OCI-LY1 (cell line): ENCODE data around the gene ADGRG7.

Experiments
- H2AFZ ChIP-seq: fragments of 200-600 bp; sonication (generic), shearing (Covaris generic); 2 replicates; pipeline ENCODE4 v1.6.0; 2014; ENCODE audit warnings: antibody characterized with exemption, mild to moderate bottlenecking, low read length
- H3F3A ChIP-seq: fragments of 200-600 bp; sonication (generic), shearing (Covaris generic); 2 replicates; pipeline ENCODE4 v1.6.0; 2014; ENCODE audit warnings: mild to moderate bottlenecking, antibody characterized with exemption, low read length, moderate library complexity; ENCODE audit not compliant: insufficient read depth
- H3K27ac ChIP-seq: fragments of 200-600 bp; sonication (generic); 2 replicates; pipeline ENCODE4 v1.5.1; 2014; ENCODE audit warnings: low read length, mixed run types, mild to moderate bottlenecking, low read depth; ENCODE audit not compliant: poor library complexity, severe bottlenecking
- H3K27me3 ChIP-seq: fragments of 200-600 bp; sonication (generic); 2 replicates; pipeline ENCODE4 v1.6.0; 2014; ENCODE audit warnings: antibody characterized with exemption, mild to moderate bottlenecking, low read length, moderate library complexity; ENCODE audit not compliant: insufficient read depth
- H3K36me3 ChIP-seq: fragments of 200-600 bp; sonication (generic); 2 replicates; pipeline ENCODE4 v1.6.1; 2014; ENCODE audit warnings: mild to moderate bottlenecking, antibody characterized with exemption, low read length, moderate library complexity, mixed read lengths; ENCODE audit not compliant: insufficient read depth
- H3K4me1 ChIP-seq: fragments of 200-600 bp; sonication (generic); 2 replicates; pipeline ENCODE4 v1.5.1; 2014; ENCODE audit warnings: mild to moderate bottlenecking, low read length, moderate library complexity; ENCODE audit not compliant: insufficient read depth, severe bottlenecking
- H3K4me2 ChIP-seq: fragments of 200-600 bp; sonication (generic), shearing (Covaris generic); 2 replicates; pipeline ENCODE4 v1.6.1; 2014; ENCODE audit warnings: low read length
- H3K4me3 ChIP-seq: fragments of 200-600 bp; sonication (generic); 2 replicates; pipeline ENCODE4 v1.5.1; 2014; ENCODE audit warnings: low read length, low read depth, mild to moderate bottlenecking, mixed read lengths; ENCODE audit not compliant: poor library complexity, severe bottlenecking
- H3K79me2 ChIP-seq: fragments of 200-600 bp; shearing (Covaris generic); 2 replicates; pipeline ENCODE4 v1.6.1; 2016; ENCODE audit warnings: mixed run types, low read length, mixed read lengths; ENCODE audit not compliant: insufficient read depth
- H3K9ac ChIP-seq: fragments of 200-600 bp; sonication (generic), shearing (Covaris generic); 2 replicates; pipeline ENCODE4 v1.6.1; 2014; ENCODE audit warnings: mild to moderate bottlenecking, low read length, mixed read lengths
- H3K9me2 ChIP-seq: fragments of 200-600 bp; sonication (generic), shearing (Covaris generic); 2 replicates; pipeline ENCODE4 v1.6.1; 2014; ENCODE audit warnings: low read depth, mild to moderate bottlenecking, low read length, mixed read lengths
- H3K9me3 ChIP-seq: fragments of 200-600 bp; shearing (Covaris generic); 2 replicates; pipeline ENCODE4 v1.6.1; 2014; ENCODE audit warnings: low read length, mixed read lengths
- H4K20me1 ChIP-seq: fragments of 200-600 bp; sonication (generic), shearing (Covaris generic); 2 replicates; pipeline ENCODE4 v1.6.0; 2016; ENCODE audit warnings: mild to moderate bottlenecking, low read length; ENCODE audit not compliant: insufficient read depth
- CTCF ChIP-seq: fragments of 200-600 bp; sonication (generic), shearing (Covaris generic); IDR thresholded peaks from 2 replicates; pipeline ENCODE4 v1.5.1; 2017; ENCODE audit warnings: mild to moderate bottlenecking, antibody characterized with exemption, low read length, moderate library complexity, mixed read lengths
- EZH2 ChIP-seq: fragments of 200-600 bp; sonication (generic), shearing (Covaris generic); IDR thresholded peaks from 2 replicates; pipeline ENCODE4 v1.8.0; 2017; ENCODE audit warnings: borderline replicate concordance, mixed run types, mild to moderate bottlenecking, antibody characterized with exemption, low read length, moderate library complexity, mixed read lengths

Gene ADGRG7

GRCh38 chr3:100584101-100584660 lies 25.2 kb upstream of the ADGRG7 start:
- TF ChIP-seq CTCF (no peak), EZH2 (no peak)
- Histone ChIP-seq H3K79me2 (no peaks in the 10 kb centered on the region), H3K36me3 (no peaks in the 10 kb centered on the region; the same call in 1 of the 2 replicates), H3K4me3 (no peak overlapping the region), H2AFZ (no peak overlapping the region), H3K9ac (no peak overlapping the region), H3K4me1 (no peaks in the 10 kb centered on the region), H4K20me1 (no peaks in the 10 kb centered on the region), H3K27ac (no peak overlapping the region), H3K9me3 (no peaks in the 10 kb centered on the region), H3F3A (no peaks in the 10 kb centered on the region), H3K4me2 (no peak overlapping the region), H3K9me2 (no peaks in the 10 kb centered on the region), H3K27me3 (no peaks in the 10 kb centered on the region)

GRCh38 chr3:100586832-100587231 lies 22.6 kb upstream of the ADGRG7 start:
- Histone ChIP-seq H3F3A (no peaks in the 10 kb centered on the region), H4K20me1 (no peaks in the 10 kb centered on the region), H3K27ac (no peak overlapping the region), H2AFZ (no peak overlapping the region), H3K9ac (no peak overlapping the region), H3K36me3 (no peaks in the 10 kb centered on the region; the same call in 1 of the 2 replicates), H3K4me2 (no peak overlapping the region), H3K4me3 (no peak overlapping the region), H3K9me3 (no peaks in the 10 kb centered on the region), H3K79me2 (no peaks in the 10 kb centered on the region), H3K4me1 (no peaks in the 10 kb centered on the region), H3K27me3 (no peaks in the 10 kb centered on the region), H3K9me2 (no peaks in the 10 kb centered on the region)
- no peak for TF ChIP-seq EZH2
- TF ChIP-seq CTCF = no peak

DNA sequence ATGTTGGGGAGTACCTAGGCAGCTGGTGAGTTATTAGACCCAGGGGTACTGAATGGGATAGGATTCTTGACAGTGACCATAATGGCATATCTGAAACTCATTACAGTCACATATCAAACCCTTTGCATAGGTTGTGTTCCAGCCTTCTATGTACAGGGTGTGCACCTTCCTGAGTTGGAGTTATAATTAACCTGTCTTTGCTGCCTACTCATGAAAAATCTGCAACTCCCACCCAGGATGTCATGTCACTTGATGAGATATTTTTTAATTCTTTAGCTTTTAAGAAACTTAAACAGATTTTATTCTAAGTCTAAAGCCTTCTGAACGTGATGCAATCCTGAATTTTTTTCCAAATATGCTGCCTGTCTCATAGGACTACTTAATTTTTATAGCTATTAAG lies 21.1 kb upstream of the ADGRG7 start:
- Histone ChIP-seq H3K27ac (no peak overlapping the region), H4K20me1 (no peaks in the 10 kb centered on the region), H2AFZ (no peak overlapping the region), H3K79me2 (no peaks in the 10 kb centered on the region), H3K9ac (no peak overlapping the region), H3K36me3 (no peaks in the 10 kb centered on the region; the same call in 1 of the 2 replicates), H3K27me3 (no peaks in the 10 kb centered on the region), H3K4me3 (no peak overlapping the region), H3F3A (no peaks in the 10 kb centered on the region), H3K4me1 (no peaks in the 10 kb centered on the region), H3K4me2 (no peak overlapping the region), H3K9me3 (no peaks in the 10 kb centered on the region), H3K9me2 (no peaks in the 10 kb centered on the region)
- TF ChIP-seq CTCF = no peak
- TF ChIP-seq EZH2 = no peak
